Dermis blood vessel endothelial cell (primary cell): ENCODE data around the gene CDH13. TPM values are rescaled to one million over a fixed set of nuclear protein-coding genes. Genes with fewer than 3 reads are reported as not detected.

ENCODE experiments used
- DNase-seq: peaks from one replicate; pipeline ENCODE4 v3.0.0; 2010
- total RNA-seq: library from RNA; depleted of rRNA; stranded (reverse); fragments of >200 nt; gene quantifications from 2 replicates; pipeline ENCODE4 v1.2.3, GENCODE V29; 2014

CDH13 gene
- total RNA-seq, 1 donor from 2014 or later = 135 TPM

- DNase-seq = peak; percentile 85
Observed at GRCh38 chr16:82653550-82654511, 27.1 kb downstream of the CDH13 start.

DNA sequence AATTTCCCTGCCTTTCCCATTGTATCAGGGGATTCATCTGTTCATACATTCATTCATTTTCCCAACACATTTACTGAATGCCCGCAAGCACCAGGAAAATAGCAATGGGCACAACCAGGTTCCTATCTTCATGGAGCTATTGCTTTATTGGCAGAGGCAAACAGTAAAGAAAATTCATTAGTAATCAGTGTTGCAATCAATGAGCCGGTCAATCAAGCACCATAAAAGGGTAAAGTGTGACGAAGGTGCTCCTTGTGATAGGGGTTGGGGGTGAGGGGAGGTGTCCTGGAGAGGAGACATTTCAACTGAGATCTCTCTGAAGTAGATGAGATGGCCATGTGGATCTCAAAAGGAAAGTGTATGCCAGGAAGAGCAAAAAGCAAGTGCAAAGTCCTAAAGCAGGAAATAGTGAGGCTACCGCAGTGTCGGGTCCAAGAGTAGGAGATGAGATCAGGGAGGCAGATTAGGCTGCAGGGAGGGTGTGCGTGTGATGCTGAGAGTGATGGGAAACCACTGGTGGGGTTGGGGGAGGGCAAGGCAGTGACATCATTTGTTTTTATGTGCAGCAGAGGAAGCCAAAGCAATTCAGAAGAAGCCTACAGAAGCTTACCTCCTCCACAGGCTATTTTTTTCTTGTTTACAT, 28.4 kb downstream of the CDH13 start:
- DNase-seq = peak; percentile 86

DNA sequence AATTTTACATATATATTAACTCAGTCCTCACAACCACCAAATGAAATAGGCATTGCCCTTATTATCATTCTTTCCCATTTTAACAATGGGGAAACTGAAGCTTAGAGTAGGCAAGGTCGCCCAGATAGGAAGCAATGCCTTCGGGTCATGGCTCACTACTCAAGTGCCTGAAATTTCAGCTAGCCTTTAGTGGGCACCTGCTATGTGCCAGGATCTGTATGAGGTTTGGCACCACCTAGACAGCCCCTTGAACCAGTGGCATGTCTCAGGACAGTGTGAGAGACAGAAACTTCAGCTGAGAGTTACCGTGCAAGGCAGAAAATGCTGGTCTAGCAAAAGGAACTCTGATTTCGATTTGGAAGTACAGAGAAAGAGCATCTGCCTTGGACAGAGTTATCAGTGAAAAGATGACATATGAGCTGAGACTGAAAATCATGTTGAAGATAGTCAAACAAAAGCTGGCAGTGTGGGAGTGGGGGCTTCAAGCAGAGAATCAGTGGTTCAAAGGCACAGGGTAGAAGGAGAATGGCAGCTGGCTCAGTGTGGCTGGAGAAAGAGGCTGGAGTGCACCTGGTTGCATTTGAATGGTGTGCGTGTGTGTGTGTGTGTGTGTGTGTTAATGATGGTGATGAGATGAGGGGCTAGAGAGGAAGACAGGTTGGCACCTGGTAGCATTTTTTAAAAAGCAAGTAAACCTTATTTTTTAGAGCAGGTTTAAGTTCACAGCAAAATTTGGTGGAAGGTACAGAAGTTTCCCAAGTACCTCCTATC, 29.1 kb downstream of the CDH13 start:
- no peak for DNase-seq

GRCh38 chr16:82657239-82657638, 30.5 kb downstream of the CDH13 start:
- DNase-seq = no peak

DNA sequence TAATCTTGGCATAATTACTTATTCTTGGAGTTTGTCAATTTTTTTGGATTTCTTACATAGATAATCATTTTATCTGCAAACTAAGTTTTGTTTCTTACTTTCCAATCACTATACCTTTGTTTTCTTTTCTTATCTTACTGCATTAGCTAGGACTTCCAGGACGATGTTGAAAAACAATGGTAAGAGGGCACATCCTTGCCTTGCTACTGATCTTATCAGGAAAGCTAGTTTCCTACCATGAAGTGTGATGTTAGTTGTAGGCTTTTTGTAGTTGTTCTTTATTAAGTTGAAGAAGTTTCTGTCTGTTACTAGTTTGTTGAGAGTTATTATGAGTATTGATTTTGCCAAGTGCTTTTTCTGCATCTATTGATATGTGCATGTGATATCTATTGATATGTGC, 31.0 kb downstream of the CDH13 start:
- peak; percentile 58 for DNase-seq

DNA sequence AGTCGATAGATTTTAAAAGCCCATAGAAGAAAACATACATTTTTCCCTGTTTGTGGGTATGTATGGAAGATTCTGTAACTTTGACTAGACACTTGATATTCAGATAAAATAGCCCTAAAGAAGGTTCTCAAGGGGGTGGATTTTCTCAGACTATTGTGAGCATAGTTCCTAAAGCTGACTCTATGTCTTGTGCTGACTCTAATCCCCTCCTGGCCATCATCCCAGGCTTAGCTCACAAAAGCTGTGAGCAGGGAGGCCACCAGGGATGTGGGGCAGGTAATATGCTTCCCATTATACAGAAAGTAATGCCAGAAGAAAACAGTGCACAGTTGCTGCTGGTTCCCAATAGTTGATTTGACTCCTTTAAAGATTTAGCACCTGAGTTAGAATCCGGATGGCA, 32.0 kb downstream of the CDH13 start:
- no peak for DNase-seq

GRCh38 chr16:82660075-82660645, 33.4 kb downstream of the CDH13 start:
- DNase-seq = no peak

- no peak for DNase-seq
Observed at GRCh38 chr16:82660966-82661365, 34.2 kb downstream of the CDH13 start.

DNA sequence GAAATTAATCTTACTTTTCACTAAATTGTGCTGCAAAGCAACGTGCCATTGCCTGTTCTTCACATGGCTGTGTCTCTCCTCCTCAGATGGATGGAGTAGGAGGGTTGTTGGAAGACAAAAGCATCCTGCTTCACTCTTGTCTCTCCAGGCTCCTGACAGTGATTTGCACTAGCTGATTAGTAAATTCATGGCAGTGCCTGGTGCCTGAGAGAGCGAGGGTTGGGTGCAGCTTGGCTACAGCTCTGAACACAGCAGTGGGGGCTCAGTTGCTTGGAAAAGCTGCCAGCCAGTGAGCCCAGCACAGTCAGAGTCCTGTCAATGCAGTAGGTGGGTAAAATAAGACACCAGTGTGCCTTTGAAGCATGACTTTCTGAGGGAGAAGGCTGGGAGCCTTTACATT, 37.4 kb downstream of the CDH13 start:
- DNase-seq = no peak

GRCh38 chr16:82665025-82665424, 38.3 kb downstream of the CDH13 start:
- no peak for DNase-seq

- DNase-seq = no peak
Observed at GRCh38 chr16:82667437-82667836, 40.7 kb downstream of the CDH13 start.

DNA sequence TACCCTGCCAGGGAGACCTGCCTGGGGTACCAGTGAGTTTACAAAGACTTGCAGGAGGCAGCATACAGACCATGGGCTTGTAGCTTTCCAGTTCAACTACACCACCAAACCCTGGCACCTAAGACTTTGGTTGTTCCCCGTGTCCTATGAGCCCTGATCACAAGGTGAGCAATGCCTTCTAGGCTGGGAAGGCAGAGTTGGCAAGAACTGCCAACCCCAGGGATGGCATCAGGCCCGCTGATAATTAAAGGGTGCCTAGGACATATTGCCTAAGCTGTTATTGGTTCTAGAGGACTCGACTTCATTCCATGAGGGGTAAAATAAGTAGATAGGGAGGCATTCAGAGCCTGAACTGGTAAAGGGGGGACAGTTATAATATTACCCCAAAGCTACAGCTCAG, 41.3 kb downstream of the CDH13 start:
- no peak for DNase-seq

DNA sequence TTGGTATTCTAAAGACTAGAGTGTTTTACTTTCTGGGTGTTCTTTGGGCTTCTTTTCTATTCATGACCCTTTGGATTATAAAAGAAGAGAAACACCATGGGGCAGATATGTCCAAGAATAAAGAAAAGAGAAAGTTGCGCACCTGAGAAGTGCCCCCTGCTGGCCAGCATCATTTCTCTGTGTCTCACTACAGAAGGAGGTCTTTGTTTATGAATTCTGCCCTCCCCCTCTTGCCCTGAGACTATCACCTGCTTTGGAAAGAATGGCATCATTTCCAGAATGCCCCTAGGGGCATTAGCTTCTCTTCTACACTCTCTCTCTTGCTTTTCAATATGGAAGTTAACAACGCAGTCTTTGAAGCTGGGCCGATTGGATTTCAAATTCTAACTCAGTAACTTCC, 45.0 kb downstream of the CDH13 start:
- peak; percentile 21 for DNase-seq

DNA sequence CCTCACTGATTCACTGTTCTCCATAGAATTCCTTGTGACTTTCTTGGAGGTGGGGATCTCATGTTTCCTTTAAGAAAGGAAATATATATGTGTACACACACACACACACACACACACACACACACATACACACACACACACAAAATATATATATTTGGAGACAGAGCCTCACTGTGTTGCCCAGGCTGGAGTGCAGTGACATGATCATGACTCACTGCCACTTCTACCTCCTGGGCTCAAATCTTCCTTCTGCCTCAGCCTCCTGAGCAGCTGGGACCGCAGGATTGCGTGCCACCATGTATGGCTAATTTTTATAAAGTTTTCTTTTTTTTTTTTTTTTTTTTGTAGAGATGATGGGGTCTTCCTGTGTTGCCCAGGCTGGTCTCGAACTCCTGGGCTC, 45.9 kb downstream of the CDH13 start:
- no peak for DNase-seq

- no peak for DNase-seq
Observed at GRCh38 chr16:82675300-82675699, 48.5 kb downstream of the CDH13 start.

GRCh38 chr16:82681592-82681991, 54.8 kb downstream of the CDH13 start:
- DNase-seq = no peak

- peak; percentile 8 for DNase-seq
Observed at GRCh38 chr16:82682767-82683166, 56.0 kb downstream of the CDH13 start.

- DNase-seq = no peak
Observed at GRCh38 chr16:82684256-82684655, 57.5 kb downstream of the CDH13 start.

- no peak for DNase-seq
Observed at GRCh38 chr16:82685526-82685925, 58.8 kb downstream of the CDH13 start.

GRCh38 chr16:82694239-82694874, 67.6 kb downstream of the CDH13 start:
- DNase-seq = no peak

- DNase-seq = no peak
Observed at GRCh38 chr16:82695806-82696205, 69.0 kb downstream of the CDH13 start.

GRCh38 chr16:82699260-82699659, 72.5 kb downstream of the CDH13 start:
- DNase-seq = no peak
